Neutrophil (primary cell): ENCODE measurements around the gene OPA1.

Experiments used
- H3K27ac ChIP-seq: fragments of 200-600 bp; sonication (generic); 2 replicates; pipeline ENCODE4 v1.5.1; 2016; ENCODE audit warnings: mild to moderate bottlenecking, moderate library complexity
- H3K27me3 ChIP-seq: fragments of 200-600 bp; sonication (generic); 2 replicates; pipeline ENCODE4 v1.6.0; 2016; ENCODE audit warnings: mild to moderate bottlenecking
- H3K36me3 ChIP-seq: fragments of 200-600 bp; sonication (generic); 2 replicates; pipeline ENCODE4 v1.5.1; 2017
- H3K4me1 ChIP-seq, 2 experiments: fragments of 200-600 bp in 1 of 2; sonication (generic) in 1 of 2; 1 replicate in 1 of 2; 2 replicates in 1 of 2; pipeline versions ENCODE4 v1.5.1 to v1.6.1; 2013 to 2016; ENCODE audit warnings: low read depth in 1 of 2, low read length in 1 of 2, mild to moderate bottlenecking in 1 of 2, moderate library complexity in 1 of 2; ENCODE audit not compliant: control insufficient read depth in 1 of 2, insufficient read depth in 1 of 2
- H3K4me3 ChIP-seq, 2 experiments: fragments of 200-600 bp in 1 of 2; sonication (generic) in 1 of 2; 1 replicate in 1 of 2; 2 replicates in 1 of 2; pipeline ENCODE4 v1.5.1; 2013 to 2016; ENCODE audit warnings: low read depth in 1 of 2, low read length in 1 of 2, mild to moderate bottlenecking in 1 of 2, moderate library complexity in 1 of 2
- H3K9me3 ChIP-seq: fragments of 200-600 bp; sonication (generic); 2 replicates; pipeline ENCODE4 v1.5.1; 2016
- TF ChIP-seq, protein P1 (sequence below): fragments of 200-600 bp; sonication (generic); IDR thresholded peaks from 2 replicates; pipeline ENCODE4 v1.5.1; 2016; ENCODE audit warnings: antibody characterized with exemption

Gene OPA1

DNA sequence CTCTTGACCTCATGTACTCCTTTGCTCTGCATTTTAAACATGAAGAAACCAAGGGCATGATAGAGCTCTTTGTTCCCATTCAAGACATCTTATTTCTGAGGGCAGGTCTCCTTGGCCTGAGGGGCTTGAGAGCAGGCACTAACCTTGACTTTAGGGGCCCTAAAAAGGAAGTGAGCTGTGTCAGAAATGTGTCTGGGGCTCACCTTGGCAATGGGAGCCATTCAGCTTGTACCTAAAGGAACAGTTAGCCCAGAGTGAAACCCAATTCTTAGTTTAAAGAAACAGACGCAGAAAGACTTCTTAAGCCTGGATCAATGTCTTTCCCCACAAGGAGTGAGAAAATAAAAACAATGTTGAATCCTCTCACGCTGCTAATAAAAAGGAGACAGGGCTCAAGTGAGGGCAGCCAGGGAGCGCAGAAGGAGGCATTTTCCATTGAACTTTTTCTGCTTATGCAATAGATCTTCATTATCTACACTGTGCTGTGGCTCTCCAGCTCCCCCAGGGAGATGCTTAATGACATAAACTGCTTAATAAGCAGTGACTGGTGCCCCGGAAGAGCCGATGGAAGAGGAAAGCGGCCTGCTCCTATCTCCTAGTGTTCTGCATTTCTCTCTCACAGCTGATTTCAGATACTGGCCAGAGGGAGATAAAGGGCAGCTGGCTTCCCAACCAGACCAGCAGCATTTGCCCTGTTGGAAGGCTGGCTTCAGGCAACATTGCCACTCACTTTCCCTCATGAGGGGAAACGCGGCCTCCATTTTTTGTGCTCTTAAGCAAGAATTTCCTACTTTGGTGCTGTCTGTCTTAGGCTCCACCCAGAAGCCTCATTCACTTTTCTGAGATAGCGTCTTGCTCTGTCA is 152.0 kb downstream of the OPA1 start:
- Histone ChIP-seq H3K27ac (peak overlapping the region; percentile 84), H3K27me3 (no peaks in the 10 kb centered on the region), H3K9me3 (no peaks in the 10 kb centered on the region), H3K4me1 (peaks cover 20 to 22% of the 10 kb centered on the region in 2 experiments), H3K36me3 (no peaks in the 10 kb centered on the region), H3K4me3 (no peak overlapping the region)
- TF ChIP-seq, protein P1, sequence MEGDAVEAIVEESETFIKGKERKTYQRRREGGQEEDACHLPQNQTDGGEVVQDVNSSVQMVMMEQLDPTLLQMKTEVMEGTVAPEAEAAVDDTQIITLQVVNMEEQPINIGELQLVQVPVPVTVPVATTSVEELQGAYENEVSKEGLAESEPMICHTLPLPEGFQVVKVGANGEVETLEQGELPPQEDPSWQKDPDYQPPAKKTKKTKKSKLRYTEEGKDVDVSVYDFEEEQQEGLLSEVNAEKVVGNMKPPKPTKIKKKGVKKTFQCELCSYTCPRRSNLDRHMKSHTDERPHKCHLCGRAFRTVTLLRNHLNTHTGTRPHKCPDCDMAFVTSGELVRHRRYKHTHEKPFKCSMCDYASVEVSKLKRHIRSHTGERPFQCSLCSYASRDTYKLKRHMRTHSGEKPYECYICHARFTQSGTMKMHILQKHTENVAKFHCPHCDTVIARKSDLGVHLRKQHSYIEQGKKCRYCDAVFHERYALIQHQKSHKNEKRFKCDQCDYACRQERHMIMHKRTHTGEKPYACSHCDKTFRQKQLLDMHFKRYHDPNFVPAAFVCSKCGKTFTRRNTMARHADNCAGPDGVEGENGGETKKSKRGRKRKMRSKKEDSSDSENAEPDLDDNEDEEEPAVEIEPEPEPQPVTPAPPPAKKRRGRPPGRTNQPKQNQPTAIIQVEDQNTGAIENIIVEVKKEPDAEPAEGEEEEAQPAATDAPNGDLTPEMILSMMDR: no peak

DNA sequence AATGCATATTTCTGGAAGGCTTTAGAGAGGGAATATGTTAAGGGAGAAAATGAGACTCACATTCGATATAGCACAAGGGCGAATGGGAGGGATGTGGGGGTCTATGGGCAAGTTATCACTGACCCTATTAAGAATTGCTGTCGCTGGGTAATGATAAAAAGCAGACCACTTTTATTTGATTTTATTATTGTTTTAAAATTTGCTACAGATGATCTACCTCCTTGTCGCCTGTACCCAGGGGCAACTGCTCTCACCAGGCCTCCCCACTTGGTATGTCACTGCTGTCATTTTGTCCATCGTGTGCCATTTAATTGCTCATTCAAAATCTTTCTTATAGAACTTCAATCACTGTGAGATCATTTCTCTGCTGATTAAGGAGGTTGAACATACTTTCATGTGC is 153.8 kb downstream of the OPA1 start:
- H3K27ac ChIP-seq: no peak overlapping the region
- no peaks in the 10 kb centered on the region for H3K9me3 ChIP-seq
- H3K4me1 ChIP-seq: peaks cover 20 to 22% of the 10 kb centered on the region in 2 experiments
- TF ChIP-seq, protein P1: no peak
- no peaks in the 10 kb centered on the region for H3K36me3 ChIP-seq
- no peak overlapping the region for H3K4me3 ChIP-seq
- H3K27me3 ChIP-seq: no peaks in the 10 kb centered on the region
